ENCODE measurements around the gene BMP8A. TPM values are rescaled to one million over a fixed set of nuclear protein-coding genes. Genes with fewer than 3 reads are reported as not detected.

The BMP8A gene
- polyA plus RNA-seq, 1 donor from 2014 or later = not detected

GRCh38 chr1:39472826-39473225 lies 18.6 kb upstream of the BMP8A start:
- Histone ChIP-seq H3K27ac (ENCODE audit: low read length) (no peak overlapping the region), H3K9me3 (ENCODE audit: low read length) (no peaks in the 10 kb centered on the region), H3K79me2 (replicated peaks; ENCODE audit: insufficient read depth, low read length) (no peaks in the 10 kb centered on the region), H3K4me3 (ENCODE audit: low read length) (no peak overlapping the region), H3K4me2 (ENCODE audit: low read length) (no peak overlapping the region), H3F3A (ENCODE audit: insufficient read depth, low read length, poor library complexity, severe bottlenecking) (no peaks in the 10 kb centered on the region), H2AFZ (ENCODE audit: low read depth, low read length) (no peak overlapping the region), H3K27me3 (ENCODE audit: insufficient read depth, low read depth, low read length) (no peaks in the 10 kb centered on the region), H4K20me1 (ENCODE audit: insufficient read depth) (no peaks in the 10 kb centered on the region), H3K9me2 (ENCODE audit: insufficient read depth, low read length) (no peaks in the 10 kb centered on the region), H3K36me3 (ENCODE audit: insufficient read depth, low read length) (peaks cover under 1% of the 10 kb centered on the region), H3K9ac (ENCODE audit: low read length) (no peak overlapping the region)
- TF ChIP-seq REST (IDR thresholded peaks at IDR 0.05; ENCODE audit: borderline replicate concordance) (no peak), MXI1 (conservative IDR thresholded peaks at IDR 0.05; ENCODE audit: poor library complexity, severe bottlenecking) (no peak), RAD21 (conservative IDR thresholded peaks at IDR 0.05) (no peak), TAF1 (IDR thresholded peaks at IDR 0.05; ENCODE audit: low read depth) (no peak), EP300 (conservative IDR thresholded peaks at IDR 0.05; ENCODE audit: poor library complexity, severe bottlenecking) (no peak), EZH2 (IDR thresholded peaks at IDR 0.05; ENCODE audit: borderline replicate concordance, insufficient read depth, low read length, poor library complexity, severe bottlenecking) (no peak), SMC3 (conservative IDR thresholded peaks at IDR 0.05; ENCODE audit: poor library complexity) (no peak), CTCF (IDR thresholded peaks at IDR 0.05; ENCODE audit: poor library complexity, severe bottlenecking) (no peak), POLR2AphosphoS5 (IDR thresholded peaks at IDR 0.05) (no peak)

- no peak overlapping the region for H2AFZ ChIP-seq (ENCODE audit: low read depth, low read length)
Observed at GRCh38 chr1:39473324-39473723, 18.1 kb upstream of the BMP8A start.

More at GRCh38 chr1:39473324-39473723, 18.1 kb upstream of the BMP8A start:
- Histone ChIP-seq H3F3A (ENCODE audit: insufficient read depth, low read length, poor library complexity, severe bottlenecking) (no peaks in the 10 kb centered on the region), H3K27me3 (ENCODE audit: insufficient read depth, low read depth, low read length) (no peaks in the 10 kb centered on the region), H4K20me1 (ENCODE audit: insufficient read depth) (no peaks in the 10 kb centered on the region), H3K4me3 (ENCODE audit: low read length) (no peak overlapping the region), H3K27ac (ENCODE audit: low read length) (no peak overlapping the region), H3K9me3 (ENCODE audit: low read length) (no peaks in the 10 kb centered on the region), H3K9ac (ENCODE audit: low read length) (no peak overlapping the region), H3K4me2 (ENCODE audit: low read length) (no peak overlapping the region), H3K9me2 (ENCODE audit: insufficient read depth, low read length) (no peaks in the 10 kb centered on the region), H3K79me2 (replicated peaks; ENCODE audit: insufficient read depth, low read length) (no peaks in the 10 kb centered on the region), H3K36me3 (ENCODE audit: insufficient read depth, low read length) (no peaks in the 10 kb centered on the region)
- no peak for TF ChIP-seq CTCF (IDR thresholded peaks at IDR 0.05; ENCODE audit: poor library complexity, severe bottlenecking)
- no peak for TF ChIP-seq TAF1 (IDR thresholded peaks at IDR 0.05; ENCODE audit: low read depth)
- TF ChIP-seq EZH2 (IDR thresholded peaks at IDR 0.05; ENCODE audit: borderline replicate concordance, insufficient read depth, low read length, poor library complexity, severe bottlenecking) = no peak

Measured in neural cell (in vitro differentiated cells).